Caco-2 (cell line): ENCODE data around the gene CC2D1A. TPM values are rescaled to one million over a fixed set of nuclear protein-coding genes. Genes with fewer than 3 reads are reported as not detected.
A peak's percentile ranks its signal among the peaks of the same experiment; 100 is the strongest.

Experiments
- Bru-seq: library from RNA; stranded (reverse); fragments of 400-500 nt; gene quantifications from one replicate; lab custom pipeline; 2021; lab: Mats Ljungman, UMichigan
- BruChase-seq, 2 experiments: library from RNA; stranded (reverse); fragments of 400-500 nt; gene quantifications; one replicate each; lab custom pipeline; 2021; lab: Mats Ljungman, UMichigan
- BruUV-seq: library from RNA; stranded (reverse); fragments of 400-500 nt; replicated peaks from 2 replicates; lab custom pipeline; 2021; lab: Mats Ljungman, UMichigan
- CTCF ChIA-PET: fragments of 300-600 bp; sonication (Branson Sonifier 250); formaldehyde crosslinking; loops from one replicate; lab custom pipeline; 2022; ENCODE audit warnings: antibody characterized with exemption; lab: Charles Lee
- POLR2A ChIA-PET: fragments of 300-600 bp; sonication (Branson Sonifier 250); formaldehyde crosslinking; loops from one replicate; lab custom pipeline; 2022; ENCODE audit warnings: antibody characterized with exemption; lab: Charles Lee
- DNase-seq, 2 experiments: peaks; one replicate each; pipeline versions ENCODE4 v3.0.0 to v3.0.0-alpha.2; 2020 to 2022
- H3K27me3 ChIP-seq: replicated peaks from 2 replicates; pipeline ENCODE4 v1.6.0; 2011; ENCODE audit warnings: low read length; ENCODE audit not compliant: control insufficient read depth, insufficient read depth
- H3K36me3 ChIP-seq: 2 replicates; pipeline ENCODE4 v1.5.1; 2011; ENCODE audit warnings: low read length; ENCODE audit not compliant: control insufficient read depth, insufficient read depth
- H3K4me1 ChIP-seq: fragments of 250-450 bp; sonication (Bioruptor Pico); 2 replicates; pipeline ENCODE4 v1.5.1; 2020; ENCODE audit warnings: mild to moderate bottlenecking
- H3K4me3 ChIP-seq: 2 replicates; pipeline ENCODE4 v1.5.1; 2011; ENCODE audit warnings: low read depth, mild to moderate bottlenecking, control low read depth, low read length
- H3K9me3 ChIP-seq: fragments of 250-450 bp; sonication (Bioruptor Pico); 2 replicates; pipeline ENCODE4 v1.5.1; 2020; ENCODE audit warnings: mild to moderate bottlenecking, moderate library complexity
- H3K27ac Mint-ChIP-seq: one replicate; pipeline ENCODE4 v1.8.0; 2022; ENCODE audit warnings: mixed read lengths; ENCODE audit not compliant: unreplicated experiment
- H3K27me3 Mint-ChIP-seq: one replicate; pipeline ENCODE4 v1.8.0; 2022; ENCODE audit warnings: mixed read lengths; ENCODE audit not compliant: insufficient read depth, unreplicated experiment
- H3K36me3 Mint-ChIP-seq: one replicate; pipeline ENCODE4 v1.8.0; 2022; ENCODE audit warnings: mild to moderate bottlenecking, mixed read lengths; ENCODE audit not compliant: insufficient read depth, unreplicated experiment
- H3K4me1 Mint-ChIP-seq: one replicate; pipeline ENCODE4 v1.8.0; 2022; ENCODE audit warnings: low read depth, mixed read lengths; ENCODE audit not compliant: unreplicated experiment
- H3K4me3 Mint-ChIP-seq: one replicate; pipeline ENCODE4 v1.8.0; 2022; ENCODE audit warnings: mild to moderate bottlenecking, moderate library complexity, mixed read lengths; ENCODE audit not compliant: unreplicated experiment
- H3K9me3 Mint-ChIP-seq: one replicate; pipeline ENCODE4 v1.8.0; 2022; ENCODE audit warnings: mixed read lengths; ENCODE audit not compliant: unreplicated experiment
- CTCF ChIP-seq, 2 experiments: fragments of 200-600 bp in 1 of 2; IDR thresholded peaks; 1 replicate in 1 of 2; 2 replicates in 1 of 2; pipeline versions ENCODE4 v1.5.1 to v1.8.0; 2011 to 2022; ENCODE audit warnings: antibody characterized with exemption in 1 of 2, control low read depth in 1 of 2, inconsistent platforms in 1 of 2, low read depth in 1 of 2, low read length in 1 of 2, mild to moderate bottlenecking in 1 of 2, moderate library complexity in 1 of 2; ENCODE audit not compliant: insufficient read depth in 1 of 2, severe bottlenecking in 1 of 2, unreplicated experiment in 1 of 2
- intact Hi-C: fragments of 100-400 bp; cut with micrococcal nuclease; formaldehyde crosslinking; loops from one replicate; pipeline ENCODE4 v1.10.0; 2022; ENCODE audit not compliant: unreplicated experiment
- long read RNA-seq: library from polyadenylated mRNA; stranded (forward); transcript quantifications from one replicate; pipeline ENCODE4 v2.0.0, GENCODE V29; 2022
- total RNA-seq: library from RNA; stranded (reverse); gene quantifications from 2 replicates; pipeline ENCODE4 v1.2.3, GENCODE V29; 2022

Gene CC2D1A
- total RNA-seq: 48.2 and 49.4 TPM in 2 replicates
- Bru-seq, nascent RNA: percentile 59 among the genes with signal in this experiment
- BruChase-seq, experiment 1, labeled RNA remaining after a 2-hour chase: percentile 63 among the genes with signal in this experiment
- percentile 73 among the genes with signal in this experiment for BruChase-seq, experiment 2, labeled RNA remaining after a 6-hour chase
- long read RNA-seq, transcript CC2D1A-201 (29 exons, 3,581 nt): major isoform, 16 of 60 reads
- long read RNA-seq, partial matches to known transcripts: 14 of 60 reads
- long read RNA-seq, other reads (novel, unspliced or antisense): 29 of 60 reads

- Mint-ChIP-seq H3K27ac (peak within 1 kb of the TSS; percentile 92), H3K9me3 (no peaks in the 10 kb centered on the region), H3K4me1 (no peaks in the 10 kb centered on the region), H3K27me3 (no peaks in the 10 kb centered on the region), H3K36me3 (peaks cover 25% of the 10 kb centered on the region), H3K4me3 (peak within 1 kb of the TSS; percentile 85)
- ChIA-PET CTCF (no interaction called here), POLR2A (interaction anchor here (0.7 kb wide), 1 partner anchor 11 kb away, joined by 7 read pairs; no protein-coding TSS in a partner anchor)
- TF ChIP-seq CTCF (IDR thresholded peaks at IDR 0.05; ENCODE audit: insufficient read depth in 1 of 2, low read depth in 1 of 2, low read length in 1 of 2, severe bottlenecking in 1 of 2, unreplicated experiment in 1 of 2): no peak
- TSS peak; percentile 79 for BruUV-seq
- Histone ChIP-seq H3K36me3 (0 out of 2 replicates have a peak, but pooled peaks cover 1% of the 10 kb centered on the region), H3K9me3 (no peaks in the 10 kb centered on the region), H3K4me1 (peaks cover 7% of the 10 kb centered on the region; the same call in 1 of the 2 replicates), H3K4me3 (peak within 1 kb of the TSS; percentile 86), H3K27me3 (no peaks in the 10 kb centered on the region)
- DNase-seq: peak; percentile 94 to 96
- intact Hi-C loops: no loop called here
Observed at GRCh38 chr19:13905634-13906520, at the start of gene CC2D1A, which contains the start of gene BRME1. Gene CC2D1A, plus strand, starts transcription at chr19:13906201. Its CDS starts 241 bp downstream, at chr19:13906442. Gene BRME1, minus strand, starts transcription at chr19:13906117. Its CDS starts 1,225 bp downstream, at chr19:13904892.

GRCh38 chr19:13856497-13856896 is 49.5 kb upstream of the CC2D1A start:
- CTCF ChIA-PET: no interaction called here
- DNase-seq: no peak
- H3K36me3 Mint-ChIP-seq: peaks cover under 1% of the 10 kb centered on the region
- H3K9me3 Mint-ChIP-seq: no peaks in the 10 kb centered on the region
- H3K27ac Mint-ChIP-seq: no peak overlapping the region
- BruUV-seq: no TSS peak
- POLR2A ChIA-PET: interaction anchor here (0.5 to 0.6 kb wide), 2 partner anchors 12 to 138 kb away, joined by 3 to 13 read pairs; no protein-coding TSS in a partner anchor
- H3K4me3 Mint-ChIP-seq: no peak overlapping the region
- TF ChIP-seq CTCF (IDR thresholded peaks at IDR 0.05; ENCODE audit: insufficient read depth in 1 of 2, low read depth in 1 of 2, low read length in 1 of 2, severe bottlenecking in 1 of 2, unreplicated experiment in 1 of 2): no peak
- H3K4me1 ChIP-seq: peaks cover 37% of the 10 kb centered on the region
- H3K36me3 ChIP-seq: no peaks in the 10 kb centered on the region
- H3K9me3 ChIP-seq: no peaks in the 10 kb centered on the region
- no peaks in the 10 kb centered on the region for H3K27me3 Mint-ChIP-seq
- no peaks in the 10 kb centered on the region for H3K27me3 ChIP-seq
- intact Hi-C loops: no loop called here
- no peak overlapping the region for H3K4me3 ChIP-seq
- peaks cover 16% of the 10 kb centered on the region for H3K4me1 Mint-ChIP-seq

GRCh38 chr19:13859361-13859880 is 46.6 kb upstream of the CC2D1A start:
- DNase-seq: no peak
- Histone ChIP-seq H3K9me3 (no peaks in the 10 kb centered on the region), H3K36me3 (no peaks in the 10 kb centered on the region), H3K4me3 (no peak overlapping the region), H3K27me3 (no peaks in the 10 kb centered on the region), H3K4me1 (peaks cover 17% of the 10 kb centered on the region)
- POLR2A ChIA-PET: interaction anchor here (4.7 kb wide), 1 partner anchor 12 kb away, joined by 44 read pairs; no protein-coding TSS in a partner anchor
- Mint-ChIP-seq H3K4me1 (peaks cover 24% of the 10 kb centered on the region), H3K4me3 (no peak overlapping the region), H3K36me3 (peaks cover 8% of the 10 kb centered on the region), H3K27me3 (no peaks in the 10 kb centered on the region), H3K9me3 (no peaks in the 10 kb centered on the region), H3K27ac (peak overlapping the region; percentile 95)
- BruUV-seq: no TSS peak
- intact Hi-C loops: no loop called here
- CTCF ChIA-PET: no interaction called here
- TF ChIP-seq CTCF (IDR thresholded peaks at IDR 0.05; ENCODE audit: insufficient read depth in 1 of 2, low read depth in 1 of 2, low read length in 1 of 2, severe bottlenecking in 1 of 2, unreplicated experiment in 1 of 2): no peak
